GM06990 (cell line): ENCODE measurements around the gene SMAD6.

ENCODE experiments used
- DNase-seq: peaks from one replicate; pipeline ENCODE4 v3.0.0-alpha.2; 2011; ENCODE audit not compliant: insufficient read length; ENCODE audit errors: extremely low read depth
- H3K27me3 ChIP-seq: replicated peaks from 2 replicates; pipeline ENCODE4 v1.6.0; 2011; ENCODE audit warnings: low read length; ENCODE audit not compliant: control insufficient read depth, insufficient read depth
- H3K36me3 ChIP-seq: 2 replicates; pipeline ENCODE4 v1.5.1; 2011; ENCODE audit warnings: low read length; ENCODE audit not compliant: control insufficient read depth, insufficient read depth
- H3K4me3 ChIP-seq: replicated peaks from 2 replicates; pipeline ENCODE4 v1.5.1; 2011; ENCODE audit warnings: low read depth, mild to moderate bottlenecking, control low read depth, low read length
- CTCF ChIP-seq: IDR thresholded peaks from 2 replicates; pipeline ENCODE4 v1.5.1; 2011; ENCODE audit warnings: low read length, control low read depth, mild to moderate bottlenecking, inconsistent platforms; ENCODE audit not compliant: insufficient read depth, poor library complexity, severe bottlenecking

Gene SMAD6

DNA sequence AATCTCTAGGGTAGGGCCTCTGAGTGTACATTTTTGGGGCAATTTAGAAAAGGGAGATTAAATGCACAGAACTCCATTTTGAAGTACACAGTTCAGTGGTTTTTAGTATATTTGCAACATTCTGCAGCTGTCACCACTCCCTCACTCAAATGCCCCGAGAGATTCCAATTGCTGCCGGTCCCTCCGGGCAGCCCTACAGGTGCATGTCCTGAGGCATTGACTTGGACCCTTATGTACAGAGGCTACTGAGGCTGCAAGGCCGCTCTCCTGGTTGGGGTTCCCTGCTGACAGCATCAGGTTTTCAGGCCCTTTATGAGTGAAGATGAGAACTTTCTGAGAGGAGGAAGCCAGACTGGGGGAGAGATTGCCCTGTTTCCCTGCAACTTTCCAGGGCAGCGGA, 39.6 kb downstream of the SMAD6 start:
- H3K4me3 ChIP-seq: no peak overlapping the region
- TF ChIP-seq CTCF: no peak
- no peak for DNase-seq
- H3K27me3 ChIP-seq: no peaks in the 10 kb centered on the region
- no peaks in the 10 kb centered on the region for H3K36me3 ChIP-seq

DNA sequence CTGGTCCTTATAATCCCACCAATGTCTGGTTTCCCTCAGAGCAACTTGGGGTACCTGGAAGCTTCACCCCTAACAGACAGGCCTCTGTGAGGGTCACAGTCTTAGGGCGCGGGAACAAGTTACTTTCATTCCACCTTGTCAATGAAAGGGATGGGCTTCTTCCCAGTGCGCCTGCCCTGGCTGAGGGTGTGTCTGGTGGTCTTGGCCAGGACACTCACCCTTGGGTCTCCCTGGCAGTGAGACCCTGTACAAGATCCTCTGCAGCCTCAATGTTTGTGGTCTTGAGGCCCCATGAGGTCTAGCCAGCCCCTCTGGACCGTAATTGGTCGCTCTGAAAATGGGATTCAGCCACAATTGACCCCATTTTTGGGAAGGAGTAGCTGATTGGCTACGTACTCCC, 40.2 kb downstream of the SMAD6 start:
- TF ChIP-seq CTCF: no peak
- Histone ChIP-seq H3K27me3 (no peaks in the 10 kb centered on the region), H3K4me3 (no peak overlapping the region), H3K36me3 (no peaks in the 10 kb centered on the region)
- no peak for DNase-seq

GRCh38 chr15:66743204-66743603, 41.2 kb downstream of the SMAD6 start:
- no peak for DNase-seq
- Histone ChIP-seq H3K36me3 (no peaks in the 10 kb centered on the region), H3K27me3 (no peaks in the 10 kb centered on the region), H3K4me3 (no peak overlapping the region)
- TF ChIP-seq CTCF: no peak

DNA sequence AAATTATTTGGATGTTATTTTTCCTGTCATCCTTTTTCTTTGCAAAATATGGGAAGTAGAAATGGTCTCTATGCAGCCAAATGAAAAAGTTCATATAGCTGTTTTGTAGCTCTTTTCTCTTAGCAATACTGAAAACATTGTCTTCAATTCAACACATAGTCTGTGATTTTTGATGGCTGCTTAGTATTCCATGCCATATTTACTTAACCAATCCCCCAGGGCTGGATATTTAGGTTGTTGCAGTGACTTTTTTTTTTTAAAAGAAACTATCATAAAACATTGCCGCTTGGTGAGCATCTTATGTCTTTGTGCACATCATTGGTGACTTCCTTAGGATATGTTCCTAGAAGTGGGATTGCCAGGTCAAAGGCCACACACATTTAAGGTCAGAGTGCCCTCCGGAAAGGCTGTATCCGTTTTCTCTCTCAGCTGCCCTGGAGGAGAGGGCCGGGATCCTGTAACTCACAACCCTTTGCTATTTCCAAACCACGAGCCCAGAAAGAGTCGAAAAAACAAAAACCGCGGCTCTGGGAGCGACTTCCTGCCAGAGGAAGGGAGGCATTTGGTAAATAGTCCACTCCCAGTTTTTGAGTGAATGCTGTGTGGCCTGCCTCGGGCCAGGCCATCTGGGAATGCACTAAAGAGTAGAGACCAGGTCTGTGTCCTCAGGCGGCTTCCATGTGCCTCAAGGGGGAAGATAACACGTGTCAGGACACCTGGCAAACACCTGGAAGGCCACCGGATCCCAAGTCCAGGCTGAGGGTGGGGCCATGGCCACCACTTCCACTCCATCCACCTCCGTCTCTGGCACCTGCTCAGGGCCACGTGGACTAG, 41.9 kb downstream of the SMAD6 start:
- no peaks in the 10 kb centered on the region for H3K36me3 ChIP-seq
- no peaks in the 10 kb centered on the region for H3K27me3 ChIP-seq
- no peak for TF ChIP-seq CTCF
- no peak for DNase-seq
- no peak overlapping the region for H3K4me3 ChIP-seq

DNA sequence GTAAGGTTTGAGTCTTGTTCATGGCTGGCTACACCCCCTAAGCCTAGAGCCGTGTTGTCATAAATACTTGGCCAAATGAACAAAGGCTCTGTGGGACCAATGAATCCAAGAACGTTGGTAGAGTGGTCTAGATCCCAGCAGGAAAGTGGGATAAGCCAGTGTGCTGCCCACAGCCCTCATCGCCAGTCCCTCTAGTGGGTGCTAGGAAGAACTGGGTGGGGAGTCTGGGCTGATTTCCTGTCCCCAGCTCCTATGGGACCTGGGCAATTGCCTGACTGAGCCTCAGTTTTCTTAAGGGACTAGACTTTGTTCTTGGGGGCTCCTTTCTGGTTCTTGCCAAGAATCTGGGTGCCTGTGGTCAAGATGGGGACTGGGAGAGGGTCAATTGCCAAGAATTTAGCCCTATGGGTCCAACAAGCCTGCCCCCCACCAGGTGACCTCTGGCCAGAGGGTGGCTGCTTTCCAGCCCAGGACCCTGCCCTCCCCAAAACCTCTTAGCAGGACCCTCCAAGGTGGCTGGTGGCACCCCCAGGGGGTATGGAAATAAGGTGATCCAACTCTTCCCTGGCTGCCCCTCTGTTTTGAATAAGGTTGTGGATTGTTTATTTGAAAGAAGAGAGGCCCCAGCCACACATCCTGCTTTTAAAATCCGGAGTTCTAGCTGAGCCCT, 42.7 kb downstream of the SMAD6 start:
- Histone ChIP-seq H3K36me3 (no peaks in the 10 kb centered on the region), H3K27me3 (no peaks in the 10 kb centered on the region), H3K4me3 (no peak overlapping the region)
- DNase-seq: no peak
- TF ChIP-seq CTCF: no peak
